PC-3 (cell line): Measurements from ENCODE around the gene GABRG3.

Source experiments
- EZH2 ChIP-seq: fragments of 300-600 bp; sonication (generic); IDR thresholded peaks from one replicate; pipeline ENCODE4 v1.6.1; 2017; ENCODE audit warnings: antibody characterized with exemption, mild to moderate bottlenecking, low read length; ENCODE audit not compliant: unreplicated experiment
- EZH2phosphoT487 ChIP-seq: fragments of 300-600 bp; sonication (generic); IDR thresholded peaks from 2 replicates; pipeline ENCODE4 v1.6.1; 2018; ENCODE audit warnings: mild to moderate bottlenecking, antibody characterized with exemption, low read length, borderline replicate concordance
- TF ChIP-seq, protein P1 (sequence below): fragments of 300-600 bp; sonication (generic); conservative IDR thresholded peaks from 2 replicates; pipeline ENCODE4 v1.5.1; 2017; ENCODE audit warnings: antibody characterized with exemption, low read depth, mild to moderate bottlenecking, low read length

DNA sequence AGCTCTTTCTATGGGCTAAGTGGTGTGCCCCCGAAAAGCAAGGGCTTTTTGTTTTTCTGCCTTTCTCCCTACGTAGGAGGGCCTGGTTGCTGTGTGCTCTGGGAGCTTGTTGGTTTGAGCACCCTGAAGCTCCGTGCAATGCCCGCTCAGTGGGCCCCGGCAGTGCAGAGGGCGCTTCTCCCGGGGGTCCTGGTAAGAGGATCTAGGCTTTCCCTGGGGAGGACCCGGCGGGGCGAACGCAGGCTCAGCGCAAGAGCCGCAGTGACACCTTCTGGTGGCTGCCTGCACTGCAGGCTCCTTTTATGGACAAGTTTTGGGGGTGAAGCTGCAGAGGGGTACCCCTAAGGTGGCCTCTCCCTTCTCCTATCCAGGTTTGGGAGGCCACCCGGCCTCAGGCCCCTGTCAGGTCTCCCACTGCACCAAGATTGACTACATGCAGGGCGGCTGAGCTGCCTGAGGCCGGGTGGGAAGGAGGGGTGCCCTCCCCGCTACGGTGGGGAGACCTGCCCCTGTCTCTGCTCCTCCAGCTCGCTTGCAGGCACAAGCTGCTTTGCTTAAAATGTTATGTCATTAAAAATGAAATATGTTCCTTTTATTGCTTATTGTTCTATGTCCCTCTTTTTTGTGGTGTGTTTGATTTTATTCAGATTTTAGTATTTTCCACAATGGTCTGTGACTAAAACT is 387.9 kb downstream of the GABRG3 start:
- TF ChIP-seq, protein P1, sequence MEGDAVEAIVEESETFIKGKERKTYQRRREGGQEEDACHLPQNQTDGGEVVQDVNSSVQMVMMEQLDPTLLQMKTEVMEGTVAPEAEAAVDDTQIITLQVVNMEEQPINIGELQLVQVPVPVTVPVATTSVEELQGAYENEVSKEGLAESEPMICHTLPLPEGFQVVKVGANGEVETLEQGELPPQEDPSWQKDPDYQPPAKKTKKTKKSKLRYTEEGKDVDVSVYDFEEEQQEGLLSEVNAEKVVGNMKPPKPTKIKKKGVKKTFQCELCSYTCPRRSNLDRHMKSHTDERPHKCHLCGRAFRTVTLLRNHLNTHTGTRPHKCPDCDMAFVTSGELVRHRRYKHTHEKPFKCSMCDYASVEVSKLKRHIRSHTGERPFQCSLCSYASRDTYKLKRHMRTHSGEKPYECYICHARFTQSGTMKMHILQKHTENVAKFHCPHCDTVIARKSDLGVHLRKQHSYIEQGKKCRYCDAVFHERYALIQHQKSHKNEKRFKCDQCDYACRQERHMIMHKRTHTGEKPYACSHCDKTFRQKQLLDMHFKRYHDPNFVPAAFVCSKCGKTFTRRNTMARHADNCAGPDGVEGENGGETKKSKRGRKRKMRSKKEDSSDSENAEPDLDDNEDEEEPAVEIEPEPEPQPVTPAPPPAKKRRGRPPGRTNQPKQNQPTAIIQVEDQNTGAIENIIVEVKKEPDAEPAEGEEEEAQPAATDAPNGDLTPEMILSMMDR = peak; percentile 66
- TF ChIP-seq EZH2 (no peak), EZH2phosphoT487 (no peak)
